Measurements from ENCODE around the gene NEDD4.
"Not testable (repeated sequence)": the region's sequence is repeated elsewhere in the genome, so short reads cannot be mapped to it uniquely, and the experiment has no call there.

DNA sequence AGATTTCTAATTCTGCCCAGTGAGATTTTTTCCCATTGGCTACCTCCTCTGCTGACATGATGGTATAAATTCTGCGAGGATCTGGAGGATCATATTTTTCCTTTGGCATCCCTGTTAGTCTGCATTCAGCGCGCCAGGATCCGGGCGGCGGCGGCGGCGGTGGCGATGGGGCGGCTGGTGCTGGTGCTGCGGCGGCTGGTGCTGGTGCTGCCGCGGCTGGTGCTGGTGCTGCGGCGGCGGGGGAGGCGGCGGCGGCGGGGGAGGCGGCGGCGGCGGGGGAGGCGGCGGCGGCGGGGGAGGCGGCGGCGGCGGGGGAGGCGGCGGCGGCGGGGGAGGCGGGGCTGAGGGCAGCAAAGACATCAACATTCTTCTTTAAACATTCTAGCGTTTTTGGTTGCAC is 13.6 kb upstream of the NEDD4 start:
- TF ChIP-seq, protein P1, sequence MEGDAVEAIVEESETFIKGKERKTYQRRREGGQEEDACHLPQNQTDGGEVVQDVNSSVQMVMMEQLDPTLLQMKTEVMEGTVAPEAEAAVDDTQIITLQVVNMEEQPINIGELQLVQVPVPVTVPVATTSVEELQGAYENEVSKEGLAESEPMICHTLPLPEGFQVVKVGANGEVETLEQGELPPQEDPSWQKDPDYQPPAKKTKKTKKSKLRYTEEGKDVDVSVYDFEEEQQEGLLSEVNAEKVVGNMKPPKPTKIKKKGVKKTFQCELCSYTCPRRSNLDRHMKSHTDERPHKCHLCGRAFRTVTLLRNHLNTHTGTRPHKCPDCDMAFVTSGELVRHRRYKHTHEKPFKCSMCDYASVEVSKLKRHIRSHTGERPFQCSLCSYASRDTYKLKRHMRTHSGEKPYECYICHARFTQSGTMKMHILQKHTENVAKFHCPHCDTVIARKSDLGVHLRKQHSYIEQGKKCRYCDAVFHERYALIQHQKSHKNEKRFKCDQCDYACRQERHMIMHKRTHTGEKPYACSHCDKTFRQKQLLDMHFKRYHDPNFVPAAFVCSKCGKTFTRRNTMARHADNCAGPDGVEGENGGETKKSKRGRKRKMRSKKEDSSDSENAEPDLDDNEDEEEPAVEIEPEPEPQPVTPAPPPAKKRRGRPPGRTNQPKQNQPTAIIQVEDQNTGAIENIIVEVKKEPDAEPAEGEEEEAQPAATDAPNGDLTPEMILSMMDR (IDR thresholded peaks at IDR 0.05 in 2 of 3, conservative IDR thresholded peaks at IDR 0.05 in 1 of 3; ENCODE audit: control insufficient read depth in 2 of 3, extremely low read depth in 1 of 3, insufficient read depth in 1 of 3, low read depth in 3 of 3, low read length in 3 of 3): not testable (repeated sequence)
- TF ChIP-seq, protein P2, sequence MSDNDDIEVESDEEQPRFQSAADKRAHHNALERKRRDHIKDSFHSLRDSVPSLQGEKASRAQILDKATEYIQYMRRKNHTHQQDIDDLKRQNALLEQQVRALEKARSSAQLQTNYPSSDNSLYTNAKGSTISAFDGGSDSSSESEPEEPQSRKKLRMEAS (IDR thresholded peaks at IDR 0.05; ENCODE audit: low read depth, low read length): not testable (repeated sequence)

Data from GM12878 (cell line).